Testis (tissue), 2 donors: Measurements from ENCODE around the gene TRAF6.

ENCODE experiments used
- CTCF ChIP-seq, 3 experiments: fragments of 450-650 bp in 2 of 3; fragments of 200-600 bp in 1 of 3; sonication (generic) in 1 of 3; IDR thresholded peaks; one replicate each; pipeline ENCODE4 v1.5.1; 2016 to 2019; ENCODE audit warnings: antibody characterized with exemption in 3 of 3, mild to moderate bottlenecking in 2 of 3, moderate library complexity in 1 of 3
- POLR2A ChIP-seq: fragments of 450-650 bp; IDR thresholded peaks from one replicate; pipeline ENCODE4 v1.6.1; 2017; ENCODE audit warnings: antibody characterized with exemption, mild to moderate bottlenecking, moderate library complexity

DNA sequence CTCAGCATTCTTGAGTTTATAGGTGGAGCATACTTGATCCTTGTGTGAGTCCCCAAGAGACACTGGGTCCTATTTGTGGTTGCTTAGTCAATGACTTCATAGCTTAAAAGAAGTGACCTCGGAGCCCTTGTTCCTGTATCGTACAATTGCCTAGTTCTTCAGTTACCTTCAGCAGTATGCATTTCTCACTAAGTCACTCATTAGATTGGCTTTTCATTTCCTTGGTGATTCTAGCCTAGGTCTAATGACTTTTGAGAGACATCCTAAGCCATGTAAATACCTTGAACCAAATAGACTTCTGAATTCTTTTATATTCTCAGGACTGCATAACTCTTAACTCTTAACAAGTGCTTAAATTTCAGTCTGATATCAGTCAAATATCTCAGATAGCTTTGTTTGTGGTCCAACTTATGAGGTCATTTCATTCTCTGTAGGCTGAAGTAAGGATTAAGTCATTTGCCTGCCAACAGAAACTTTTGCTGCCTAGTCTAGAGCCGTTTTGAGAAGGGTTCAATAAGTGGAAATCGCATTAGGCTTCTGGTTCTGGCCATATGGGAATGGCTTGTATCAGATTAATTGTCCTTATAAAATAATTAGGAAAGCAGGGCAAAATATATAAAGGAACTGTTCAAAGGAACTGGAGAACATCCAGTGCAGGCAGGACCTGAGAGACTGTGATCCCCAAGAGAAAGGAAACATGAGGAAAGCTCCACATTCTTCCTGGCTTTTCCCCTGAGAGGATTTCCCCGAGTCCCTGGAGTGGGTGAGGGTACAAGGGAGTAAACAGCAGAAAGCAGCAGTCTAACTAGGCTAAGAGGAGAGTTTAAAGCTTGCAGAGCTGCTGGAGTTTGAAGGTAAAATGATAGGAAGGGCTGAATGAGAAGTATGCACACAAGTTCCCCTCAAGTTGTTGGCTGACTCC, 39.9 kb downstream of the TRAF6 start:
- TF ChIP-seq CTCF (IDR thresholded peaks at IDR 0.05) (no peak), POLR2A (no peak)
